ENCODE measurements around the gene MARS1.

Gene MARS1

DNA sequence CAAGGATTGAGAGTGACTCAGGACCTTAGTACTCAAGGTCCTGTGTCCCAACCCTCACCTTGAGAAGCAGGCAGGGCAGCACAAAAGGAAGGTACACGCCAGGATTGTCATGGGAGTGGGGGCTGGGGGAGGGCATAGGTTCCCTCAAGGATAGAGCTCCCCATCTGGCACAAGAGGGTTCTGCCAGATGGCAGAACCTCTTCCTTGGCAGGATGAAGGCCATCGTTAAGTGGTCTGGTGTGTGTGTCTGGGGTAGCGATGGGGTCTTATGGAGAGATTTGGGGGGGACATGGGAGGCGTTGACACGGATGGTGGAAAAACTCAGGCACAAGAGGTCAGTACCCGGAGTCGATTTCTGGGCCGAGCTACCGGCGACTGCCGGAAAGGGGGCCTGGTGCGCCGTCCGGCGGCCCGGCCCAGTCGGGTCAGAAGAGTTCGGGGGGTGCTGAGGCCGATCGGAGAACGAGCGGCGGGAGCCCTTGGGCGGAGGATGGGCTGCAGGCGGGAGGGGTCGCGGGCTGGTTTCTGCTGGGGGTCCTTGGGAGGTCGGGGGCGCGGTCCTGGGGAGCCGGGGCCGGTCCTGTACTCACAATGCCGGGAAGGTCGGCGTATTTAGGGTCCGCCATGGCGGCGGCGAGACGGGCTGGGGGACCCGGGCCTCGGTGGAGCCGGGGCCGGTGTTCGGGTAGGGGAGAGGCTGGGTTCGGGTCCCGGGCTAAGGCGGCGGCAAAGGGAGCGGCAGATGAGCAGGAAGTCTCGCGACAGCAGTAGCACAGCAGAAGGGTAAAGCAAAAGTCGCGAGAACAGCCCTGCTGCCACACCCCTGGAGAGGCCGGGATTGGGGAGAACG is 58.8 kb downstream of the MARS1 start, which contains the start of gene DCTN2 (continued):
- TF ChIP-seq ZBTB11 (tag by site-specific recombination; conservative IDR thresholded peaks at IDR 0.05; ENCODE audit: low read depth) = peak; percentile 68
- TF ChIP-seq ZNF555 (tag by site-specific recombination; conservative IDR thresholded peaks at IDR 0.05) = no peak
- TF ChIP-seq KLF8 (tag by site-specific recombination; IDR thresholded peaks at IDR 0.05) = peak; percentile 99
- peak; percentile 64; the same call in 1 of the 2 replicates for TF ChIP-seq YY2 (tag by site-specific recombination; IDR thresholded peaks at IDR 0.05)
- TF ChIP-seq ZNF112 (tag by site-specific recombination; IDR thresholded peaks at IDR 0.05) = no peak
- TF ChIP-seq ZNF350 (tag by site-specific recombination; IDR thresholded peaks at IDR 0.05) = no peak
- peak; percentile 68 for TF ChIP-seq ZBTB21 (tag by site-specific recombination; IDR thresholded peaks at IDR 0.05)
- TF ChIP-seq ZNF341 (tag by site-specific recombination; IDR thresholded peaks at IDR 0.05; ENCODE audit: low read depth) = peak; percentile 82
- TF ChIP-seq ZNF530 (tag by site-specific recombination; IDR thresholded peaks at IDR 0.05; ENCODE audit: low read depth) = no peak
- no peak for TF ChIP-seq ZFP41 (tag by site-specific recombination; IDR thresholded peaks at IDR 0.05; ENCODE audit: borderline replicate concordance)
- no peak for TF ChIP-seq MYNN (tag by site-specific recombination; IDR thresholded peaks at IDR 0.05; ENCODE audit: borderline replicate concordance)
- peak; percentile 73; the same call in 1 of the 2 replicates for TF ChIP-seq ZBTB10 (tag by site-specific recombination; IDR thresholded peaks at IDR 0.05)
- TF ChIP-seq ZNF354C (tag by site-specific recombination; IDR thresholded peaks at IDR 0.05; ENCODE audit: borderline replicate concordance, low read depth) = no peak
- no peak for TF ChIP-seq SALL2 (tag by site-specific recombination; IDR thresholded peaks at IDR 0.05; ENCODE audit: borderline replicate concordance)
- TF ChIP-seq KLF16 (tag by site-specific recombination; IDR thresholded peaks at IDR 0.05) = peak; percentile 97
- peak; percentile 75 for TF ChIP-seq ZNF398 (tag by site-specific recombination; IDR thresholded peaks at IDR 0.05)
- TF ChIP-seq ZBTB7A (tag by site-specific recombination; IDR thresholded peaks at IDR 0.05; ENCODE audit: low read depth) = no peak
- TF ChIP-seq, protein P1, sequence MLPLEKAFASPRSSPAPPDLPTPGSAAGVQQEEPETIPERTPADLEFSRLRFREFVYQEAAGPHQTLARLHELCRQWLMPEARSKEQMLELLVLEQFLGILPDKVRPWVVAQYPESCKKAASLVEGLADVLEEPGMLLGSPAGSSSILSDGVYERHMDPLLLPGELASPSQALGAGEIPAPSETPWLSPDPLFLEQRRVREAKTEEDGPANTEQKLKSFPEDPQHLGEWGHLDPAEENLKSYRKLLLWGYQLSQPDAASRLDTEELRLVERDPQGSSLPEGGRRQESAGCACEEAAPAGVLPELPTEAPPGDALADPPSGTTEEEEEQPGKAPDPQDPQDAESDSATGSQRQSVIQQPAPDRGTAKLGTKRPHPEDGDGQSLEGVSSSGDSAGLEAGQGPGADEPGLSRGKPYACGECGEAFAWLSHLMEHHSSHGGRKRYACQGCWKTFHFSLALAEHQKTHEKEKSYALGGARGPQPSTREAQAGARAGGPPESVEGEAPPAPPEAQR (tag by site-specific recombination; IDR thresholded peaks at IDR 0.05) = 0 out of 2 replicates have a peak, but pooled peaks have one; percentile 32
- TF ChIP-seq, protein P2, sequence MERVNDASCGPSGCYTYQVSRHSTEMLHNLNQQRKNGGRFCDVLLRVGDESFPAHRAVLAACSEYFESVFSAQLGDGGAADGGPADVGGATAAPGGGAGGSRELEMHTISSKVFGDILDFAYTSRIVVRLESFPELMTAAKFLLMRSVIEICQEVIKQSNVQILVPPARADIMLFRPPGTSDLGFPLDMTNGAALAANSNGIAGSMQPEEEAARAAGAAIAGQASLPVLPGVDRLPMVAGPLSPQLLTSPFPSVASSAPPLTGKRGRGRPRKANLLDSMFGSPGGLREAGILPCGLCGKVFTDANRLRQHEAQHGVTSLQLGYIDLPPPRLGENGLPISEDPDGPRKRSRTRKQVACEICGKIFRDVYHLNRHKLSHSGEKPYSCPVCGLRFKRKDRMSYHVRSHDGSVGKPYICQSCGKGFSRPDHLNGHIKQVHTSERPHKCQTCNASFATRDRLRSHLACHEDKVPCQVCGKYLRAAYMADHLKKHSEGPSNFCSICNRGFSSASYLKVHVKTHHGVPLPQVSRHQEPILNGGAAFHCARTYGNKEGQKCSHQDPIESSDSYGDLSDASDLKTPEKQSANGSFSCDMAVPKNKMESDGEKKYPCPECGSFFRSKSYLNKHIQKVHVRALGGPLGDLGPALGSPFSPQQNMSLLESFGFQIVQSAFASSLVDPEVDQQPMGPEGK (tag by site-specific recombination; IDR thresholded peaks at IDR 0.05) = peak; percentile 66; the same call in 1 of the 2 replicates
- TF ChIP-seq, protein P3, sequence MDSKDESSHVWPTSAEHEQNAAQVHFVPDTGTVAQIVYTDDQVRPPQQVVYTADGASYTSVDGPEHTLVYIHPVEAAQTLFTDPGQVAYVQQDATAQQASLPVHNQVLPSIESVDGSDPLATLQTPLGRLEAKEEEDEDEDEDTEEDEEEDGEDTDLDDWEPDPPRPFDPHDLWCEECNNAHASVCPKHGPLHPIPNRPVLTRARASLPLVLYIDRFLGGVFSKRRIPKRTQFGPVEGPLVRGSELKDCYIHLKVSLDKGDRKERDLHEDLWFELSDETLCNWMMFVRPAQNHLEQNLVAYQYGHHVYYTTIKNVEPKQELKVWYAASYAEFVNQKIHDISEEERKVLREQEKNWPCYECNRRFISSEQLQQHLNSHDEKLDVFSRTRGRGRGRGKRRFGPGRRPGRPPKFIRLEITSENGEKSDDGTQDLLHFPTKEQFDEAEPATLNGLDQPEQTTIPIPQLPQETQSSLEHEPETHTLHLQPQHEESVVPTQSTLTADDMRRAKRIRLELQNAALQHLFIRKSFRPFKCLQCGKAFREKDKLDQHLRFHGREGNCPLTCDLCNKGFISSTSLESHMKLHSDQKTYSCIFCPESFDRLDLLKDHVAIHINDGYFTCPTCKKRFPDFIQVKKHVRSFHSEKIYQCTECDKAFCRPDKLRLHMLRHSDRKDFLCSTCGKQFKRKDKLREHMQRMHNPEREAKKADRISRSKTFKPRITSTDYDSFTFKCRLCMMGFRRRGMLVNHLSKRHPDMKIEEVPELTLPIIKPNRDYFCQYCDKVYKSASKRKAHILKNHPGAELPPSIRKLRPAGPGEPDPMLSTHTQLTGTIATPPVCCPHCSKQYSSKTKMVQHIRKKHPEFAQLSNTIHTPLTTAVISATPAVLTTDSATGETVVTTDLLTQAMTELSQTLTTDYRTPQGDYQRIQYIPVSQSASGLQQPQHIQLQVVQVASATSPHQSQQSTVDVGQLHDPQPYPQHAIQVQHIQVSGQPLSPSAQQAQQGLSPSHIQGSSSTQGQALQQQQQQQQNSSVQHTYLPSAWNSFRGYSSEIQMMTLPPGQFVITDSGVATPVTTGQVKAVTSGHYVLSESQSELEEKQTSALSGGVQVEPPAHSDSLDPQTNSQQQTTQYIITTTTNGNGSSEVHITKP (tag by site-specific recombination; IDR thresholded peaks at IDR 0.05) = peak; percentile 69; the same call in 1 of the 2 replicates
